Psoas muscle (tissue), 8 donors: ENCODE results near the gene FKBP1A. TPM values are rescaled to one million over a fixed set of nuclear protein-coding genes. Genes with fewer than 3 reads are reported as not detected.

Experiments used
- ATAC-seq, 4 donors: fragments of 200-7000 bp; cut with Tn5 transposase; one replicate each; pipeline ENCODE4 v1.9.1; 2020; ENCODE audit warnings: moderate library complexity in 3 of 4, mild to moderate bottlenecking in 2 of 4
- DNase-seq, 2 donors: peaks; one replicate each; pipeline ENCODE4 v3.0.0-alpha.2; 2020
- H3K27ac ChIP-seq: fragments of 200-600 bp; one replicate; pipeline ENCODE4 v1.8.0; 2022
- H3K27me3 ChIP-seq, 3 donors: fragments of 200-600 bp in 1 of 3; one replicate each; pipeline versions ENCODE4 v1.6.1 to v1.8.0; 2013 to 2022; ENCODE audit warnings: low read length in 2 of 3, mild to moderate bottlenecking in 2 of 3, moderate library complexity in 1 of 3; ENCODE audit not compliant: insufficient read depth in 3 of 3
- H3K36me3 ChIP-seq, 2 donors: fragments of 200-600 bp in 1 of 2; one replicate each; pipeline versions ENCODE4 v1.6.1 to v1.8.0; 2013 to 2022; ENCODE audit warnings: low read depth in 1 of 2, mild to moderate bottlenecking in 1 of 2, moderate library complexity in 1 of 2; ENCODE audit not compliant: insufficient read depth in 1 of 2
- H3K4me1 ChIP-seq: fragments of 200-600 bp; one replicate; pipeline ENCODE4 v1.8.0; 2022
- H3K4me3 ChIP-seq: fragments of 200-600 bp; one replicate; pipeline ENCODE4 v1.8.0; 2022; ENCODE audit warnings: mild to moderate bottlenecking
- H3K9me3 ChIP-seq: fragments of 200-600 bp; one replicate; pipeline ENCODE4 v1.8.0; 2022
- CTCF ChIP-seq: fragments of 200-600 bp; IDR thresholded peaks from one replicate; pipeline ENCODE4 v1.8.0; 2022; ENCODE audit warnings: antibody characterized with exemption
- WGBS, 3 donors: extraction: QIAGEN DNeasy Blood & Tissue Kit; methylation state at CpG; one replicate each; pipeline versions ENCODE4 v1.1.6 to v1.1.7; 2013; 5-methylcytosine and 5-hydroxymethylcytosine counted together
- intact Hi-C, 2 donors: fragments of 100-400 bp; cut with DNase I; formaldehyde crosslinking; loops; one replicate each; pipeline versions ENCODE4 v1.11.0 to v1.14.2; 2022
- long read RNA-seq, 2 donors: library from polyadenylated mRNA; unstranded; transcript quantifications; one replicate each; pipeline ENCODE4 v2.0.0, GENCODE V29; 2021
- polyA plus RNA-seq, 3 donors: library from polyadenylated mRNA; stranded (reverse); fragments of 200-250 nt; gene quantifications; one replicate each; pipeline ENCODE4 v1.2.3, GENCODE V29; 2013
- total RNA-seq, 4 donors: library from RNA; stranded (reverse); fragmentation: NEBNext Ultra II Directional in 2 of 4; extraction: Animal tissue kit (Norgen Biotek cat#: 25700) in 2 of 4; gene quantifications; one replicate each; pipeline versions ENCODE4 v1.2.1 to v1.2.4, GENCODE V29; 2021 to 2023
- donor health status: healthy with polysubstance abuse.
- donor health status: DM: no; HTN: no; CAD: no; lungs with moderate emphysema.
- donor health status: Bipolar disorder and iron deficiency.
- donor health status: healthy.
- donor health status: DM: yes; HTN: yes; CAD: no.
- donor health status: DM: no; HTN: no; CAD: no.
- donor health status: DM: no; HTN: no; CAD: no.
- donor health status: DM: yes; HTN: yes; CAD: no.

Gene FKBP1A
- total RNA-seq = 100 to 1,000 TPM in 2 of 4 donors, 10 to 100 TPM in 2; 78.4 to 166 (median 98.2) TPM
- 100 to 1,000 TPM in 2 of 3 donors, 10 to 100 TPM in 1; 86.8 to 503 (median 141) TPM for polyA plus RNA-seq
- long read RNA-seq, donor 1, transcript FKBP1A-204 (5 exons, 1,622 nt) = major isoform, 49 of 59 reads
- long read RNA-seq, donor 1, partial matches to known transcripts = 1 of 59 reads
- long read RNA-seq, donor 1, other reads (novel, unspliced or antisense) = 3 of 59 reads
- long read RNA-seq, donor 2, transcript FKBP1A-204 (5 exons, 1,622 nt) = major isoform, 55 of 67 reads
- long read RNA-seq, donor 2, partial matches to known transcripts = 0 of 67 reads
- long read RNA-seq, donor 2, other reads (novel, unspliced or antisense) = 6 of 67 reads

- WGBS, 3 donors = 1% methylated on average over 56 to 79 of the region's 79 CpGs
- DNase-seq (peak; percentile 93 to 97), ATAC-seq (peak; percentile 98 to 99 (median 98))
- TF ChIP-seq CTCF = no peak
- Histone ChIP-seq H3K4me3 (peak within 1 kb of the TSS; percentile 88), H3K36me3 (peaks cover 0 to 9% of the 10 kb centered on the region in 2 donors), H3K9me3 (no peaks in the 10 kb centered on the region), H3K27me3 (peaks cover 0 to 14% (median 2%) of the 10 kb centered on the region in 3 donors), H3K27ac (peak within 1 kb of the TSS; percentile 83), H3K4me1 (peaks cover 55% of the 10 kb centered on the region)
- intact Hi-C loops = loop anchor here (1.0 to 5.0 kb wide), 5 partner anchors 66 to 276 kb away; partner anchors contain the start of genes NSFL1C (in 1 of the 2), PSMF1 (in 1 of the 2) and SDCBP2 (in 1 of the 2)
These were observed at the start of gene FKBP1A for GRCh38 chr20:1392693-1393506. FKBP1A (minus strand) TSS chr20:1393054; CDS start chr20:1392998, 56 bp downstream.

DNA sequence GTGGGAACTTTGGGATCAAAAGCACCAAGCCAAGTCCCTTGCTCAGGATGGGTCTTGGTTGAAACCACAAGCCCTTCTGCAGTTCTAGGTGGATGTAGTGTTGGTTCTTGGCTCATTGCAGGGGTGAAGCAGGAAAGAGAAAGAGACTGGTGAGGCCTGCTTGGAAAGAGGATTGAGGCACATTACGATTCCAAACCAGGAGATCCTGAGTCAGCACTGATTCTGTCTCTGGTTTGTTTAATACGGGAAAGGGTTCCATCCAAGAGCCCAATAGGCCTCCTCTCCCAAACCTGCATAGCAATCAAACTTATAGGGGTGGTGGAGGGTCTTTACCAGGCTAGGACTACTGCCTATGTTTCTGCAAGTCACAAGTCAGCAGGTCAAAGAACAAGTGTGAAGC, 49.5 kb upstream of the FKBP1A start:
- ATAC-seq (no peak), DNase-seq (no peak)
- no peak overlapping the region for H3K27ac ChIP-seq
- no peaks in the 10 kb centered on the region for H3K27me3 ChIP-seq
- peaks cover 21 to 86% of the 10 kb centered on the region in 2 donors for H3K36me3 ChIP-seq
- no peaks in the 10 kb centered on the region for H3K4me1 ChIP-seq
- intact Hi-C loops = no loop called here
- 82 to 89% (median 83%) methylated on average over 2 of the region's 2 CpGs for WGBS, 3 donors
- no peak overlapping the region for H3K4me3 ChIP-seq
- no peak for TF ChIP-seq CTCF
- no peaks in the 10 kb centered on the region for H3K9me3 ChIP-seq

- H3K4me1 ChIP-seq = no peaks in the 10 kb centered on the region
- H3K9me3 ChIP-seq = no peaks in the 10 kb centered on the region
- TF ChIP-seq CTCF = no peak
- peaks cover 19 to 79% of the 10 kb centered on the region in 2 donors for H3K36me3 ChIP-seq
- H3K27ac ChIP-seq = no peak overlapping the region
- H3K27me3 ChIP-seq = no peaks in the 10 kb centered on the region
- H3K4me3 ChIP-seq = no peak overlapping the region
- intact Hi-C loops = no loop called here
- WGBS, 3 donors = 75 to 78% (median 78%) methylated on average over 3 of the region's 3 CpGs
- DNase-seq = no peak
- no peak for ATAC-seq
These were observed 48.3 kb upstream of the FKBP1A start for GRCh38 chr20:1441133-1441532.

GRCh38 chr20:1440024-1440423, 47.2 kb upstream of the FKBP1A start:
- no peak for TF ChIP-seq CTCF
- peaks cover 14 to 78% of the 10 kb centered on the region in 2 donors for H3K36me3 ChIP-seq
- intact Hi-C loops = no loop called here

More at GRCh38 chr20:1440024-1440423, 47.2 kb upstream of the FKBP1A start:
- ATAC-seq (peak in 1 of 4 donors; percentile 26), DNase-seq (no peak)
- 77 to 86% (median 78%) methylated on average over 6 of the region's 6 CpGs for WGBS, 3 donors
- Histone ChIP-seq H3K27me3 (no peaks in the 10 kb centered on the region), H3K4me3 (no peak overlapping the region), H3K27ac (no peak overlapping the region), H3K9me3 (no peaks in the 10 kb centered on the region), H3K4me1 (no peaks in the 10 kb centered on the region)
